HG03135 (cell line): ENCODE data around the gene HOXA6.

Experiments used
- ATAC-seq: cut with Tn5 transposase; IDR thresholded peaks from one replicate; pipeline ENCODE4 v1.9.1; 2021; ENCODE audit warnings: mild to moderate bottlenecking, moderate library complexity; ENCODE audit not compliant: unreplicated experiment

The HOXA6 gene

DNA sequence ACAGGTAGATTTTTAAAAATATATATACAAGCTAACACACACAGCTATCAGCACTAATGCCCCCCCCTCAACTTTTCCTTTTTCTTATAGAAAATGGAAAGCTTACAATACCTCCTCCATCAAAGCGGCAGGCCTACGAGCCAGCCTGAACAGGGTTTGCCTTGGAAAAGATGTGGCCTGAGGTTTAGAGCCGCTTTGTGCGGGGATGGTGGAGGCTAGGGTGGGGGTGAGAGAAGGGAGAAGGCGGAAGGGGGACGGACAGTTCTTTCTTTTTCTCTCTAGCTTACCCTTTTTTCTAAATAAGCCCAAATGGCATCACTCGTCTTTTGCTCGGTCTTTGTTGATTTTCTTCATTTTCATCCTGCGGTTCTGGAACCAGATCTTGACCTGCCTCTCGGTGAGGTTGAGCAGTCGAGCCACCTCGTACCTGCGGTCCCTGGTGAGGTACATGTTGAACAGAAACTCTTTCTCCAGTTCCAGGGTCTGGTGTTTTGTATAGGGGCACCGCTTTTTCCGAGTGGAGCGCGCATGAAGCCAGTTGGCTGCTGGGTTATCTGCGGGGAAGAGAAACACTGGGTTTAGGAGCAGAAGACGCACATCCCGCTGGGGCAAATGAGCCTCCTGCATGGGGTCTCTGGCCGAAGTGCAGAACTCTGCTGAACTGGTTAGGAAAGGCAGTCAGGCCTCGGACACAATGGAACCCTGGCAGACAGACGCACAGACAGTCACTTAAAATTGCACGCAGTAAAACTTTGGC lies 15.9 kb upstream of the HOXA6 start:
- ATAC-seq = no peak

GRCh38 chr7:27162561-27163287 lies 15.2 kb upstream of the HOXA6 start:
- no peak for ATAC-seq

- no peak for ATAC-seq
These were observed 14.4 kb upstream of the HOXA6 start for GRCh38 chr7:27161721-27162560.

DNA sequence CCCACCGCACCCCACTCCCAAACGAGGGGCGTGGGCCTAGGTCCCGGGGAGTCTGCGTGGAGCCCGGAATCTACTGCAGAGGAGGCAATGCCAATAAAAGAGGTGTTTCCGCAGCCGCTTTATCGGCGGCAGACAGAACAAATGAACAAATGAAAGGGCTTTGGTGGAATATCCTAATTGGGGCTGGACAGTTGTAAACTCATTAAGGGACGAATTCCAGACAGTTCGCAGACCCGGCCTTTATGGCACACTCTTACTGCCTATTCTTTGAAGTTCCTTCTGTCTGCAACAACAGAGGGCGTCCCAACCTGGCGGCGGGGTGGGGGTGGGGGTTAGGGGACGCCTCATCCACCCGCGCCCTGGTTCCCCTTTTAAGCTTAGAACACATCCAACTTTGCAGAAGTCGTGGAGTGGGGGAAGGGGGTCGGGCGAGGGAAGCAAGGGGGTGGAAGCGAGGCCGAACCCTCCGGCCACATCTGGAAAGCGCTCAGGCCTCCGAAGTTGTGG lies 13.7 kb upstream of the HOXA6 start:
- no peak for ATAC-seq

DNA sequence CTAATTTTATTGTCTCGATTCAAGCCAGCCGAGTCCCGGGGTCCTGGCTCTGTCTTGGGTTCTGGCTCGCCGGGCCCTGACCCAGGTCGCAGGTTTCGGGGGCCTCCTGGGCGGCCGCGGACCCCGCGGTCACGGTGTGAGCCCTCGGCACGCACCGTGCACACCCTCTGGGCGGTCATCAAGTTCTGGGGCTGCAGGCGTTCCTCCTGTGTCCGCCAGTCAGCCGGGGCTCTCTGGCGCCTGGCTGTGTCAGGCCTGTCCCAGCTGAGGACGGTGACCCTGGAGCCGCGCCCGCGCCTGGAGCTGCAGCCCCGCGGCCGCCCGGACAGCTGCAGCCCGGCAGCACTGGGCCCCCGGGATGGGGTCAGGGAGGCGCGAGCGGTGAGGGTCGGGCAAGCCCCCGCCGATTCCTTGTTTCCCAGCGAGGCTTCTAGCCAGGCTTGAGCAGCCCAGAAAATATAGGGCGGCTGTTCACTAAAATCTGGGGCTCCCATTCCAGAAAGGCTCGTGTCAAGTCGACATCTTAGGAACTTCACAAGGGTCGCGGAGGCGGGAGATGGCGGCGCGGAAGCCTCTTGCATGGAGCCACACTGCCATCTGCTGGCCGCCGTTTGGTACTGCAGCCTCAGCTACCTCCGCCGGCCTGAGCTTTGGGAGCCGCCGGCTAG lies 13.1 kb upstream of the HOXA6 start:
- ATAC-seq = peak; percentile 53

GRCh38 chr7:27160145-27160545 lies 12.6 kb upstream of the HOXA6 start:
- ATAC-seq = no peak

DNA sequence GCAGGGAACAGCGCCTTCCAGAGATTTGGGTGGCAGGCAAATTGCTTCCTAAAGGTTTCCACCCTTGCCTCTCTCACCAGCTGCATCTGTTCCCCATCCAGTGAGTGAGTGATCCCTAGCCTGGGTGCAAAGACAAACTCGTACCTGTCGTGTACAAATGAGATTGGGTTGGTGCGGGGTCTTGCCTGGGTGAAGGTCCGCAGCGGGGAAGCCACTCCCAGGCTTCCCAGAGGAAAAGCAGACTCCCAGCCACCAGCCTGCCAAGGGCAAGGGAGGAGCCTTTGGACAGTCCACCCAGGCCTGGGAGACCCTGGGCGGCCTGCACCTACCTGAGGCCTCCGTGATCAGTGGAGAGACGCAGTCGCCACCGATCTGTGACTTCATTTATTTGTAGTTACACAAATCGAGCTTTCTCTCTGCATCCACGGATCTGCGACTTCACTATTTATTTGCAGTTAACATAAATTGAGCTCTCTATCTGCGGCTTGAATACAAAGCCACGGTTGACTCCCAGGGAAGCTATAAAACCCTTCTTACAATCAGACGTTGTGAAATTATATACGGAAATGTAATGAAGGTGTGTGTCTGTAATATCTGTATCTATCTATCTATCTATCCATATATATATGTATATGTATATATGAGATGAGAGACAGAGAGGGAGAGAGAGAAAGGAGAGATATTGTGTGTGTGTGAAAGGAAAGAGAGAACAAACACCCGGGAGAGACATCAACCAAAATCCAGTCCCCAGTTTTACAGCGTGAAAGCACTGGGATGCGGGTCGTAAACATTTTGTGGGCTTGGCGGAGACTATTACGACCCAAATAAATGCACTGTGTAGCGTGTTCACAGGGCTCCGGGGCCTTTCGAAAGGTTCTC lies 11.9 kb upstream of the HOXA6 start:
- no peak for ATAC-seq

- ATAC-seq = no peak
These were observed 11.1 kb upstream of the HOXA6 start for GRCh38 chr7:27158436-27159265.

DNA sequence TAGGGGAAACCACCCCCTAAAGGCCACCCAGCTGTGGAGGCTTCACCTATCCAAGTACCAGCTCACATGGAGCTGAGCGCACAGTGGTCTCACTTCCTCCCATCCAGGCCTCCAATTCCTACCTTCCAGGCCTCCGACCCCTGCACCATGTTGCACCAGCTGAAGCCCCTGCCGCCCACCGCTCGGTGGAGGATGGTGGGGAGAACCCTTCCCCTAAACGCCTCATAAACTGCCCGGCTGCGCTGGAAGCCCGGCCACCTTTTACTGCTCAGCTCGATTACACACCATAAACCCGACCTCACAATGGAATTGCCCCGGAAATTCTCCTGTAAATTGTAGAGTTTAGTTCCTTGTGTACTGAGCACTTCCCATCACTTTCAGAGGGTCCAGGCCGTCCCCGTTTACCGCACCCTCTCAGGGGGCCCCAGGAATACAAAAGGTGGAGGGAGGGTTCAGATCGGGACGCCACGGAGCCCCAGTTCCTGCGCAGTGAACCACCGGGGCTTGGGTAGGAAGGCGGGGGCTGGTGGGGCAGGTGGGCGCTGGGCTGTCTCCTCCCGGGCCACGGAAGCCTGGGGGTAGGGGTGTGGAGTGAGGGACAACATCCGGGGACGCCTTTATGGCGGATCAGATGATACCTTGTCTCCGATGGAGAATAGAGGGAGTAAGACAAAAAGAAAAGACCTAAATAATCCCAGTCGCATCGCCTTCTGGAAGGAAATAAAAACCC lies 10.3 kb upstream of the HOXA6 start:
- ATAC-seq = no peak

GRCh38 chr7:27156916-27157701 lies 9.5 kb upstream of the HOXA6 start:
- ATAC-seq = no peak

DNA sequence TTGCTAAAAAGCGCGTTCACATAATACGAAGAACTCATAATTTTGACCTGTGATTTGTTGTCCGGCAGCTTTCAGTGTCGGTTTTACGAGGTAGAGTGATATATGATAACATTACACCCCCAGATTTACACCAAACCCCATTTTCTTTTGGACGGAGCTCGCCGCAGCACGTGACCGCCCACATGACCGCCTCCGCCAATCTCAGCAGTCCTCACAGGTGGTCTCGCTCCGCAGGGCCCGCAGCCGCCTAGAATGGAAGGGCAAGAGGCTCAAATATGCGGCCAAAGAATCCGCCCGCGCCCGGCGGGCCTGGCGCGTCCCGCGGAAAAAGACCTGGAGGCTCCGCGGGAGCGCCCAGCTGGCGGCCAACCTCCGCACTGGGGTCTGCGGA lies 8.9 kb upstream of the HOXA6 start, which contains the start of gene HOXA7:
HOXA7 (minus strand) TSS at position 168 of the 391 bp plus-strand sequence; CDS start at position 38, 130 bp downstream.
- ATAC-seq = no peak

DNA sequence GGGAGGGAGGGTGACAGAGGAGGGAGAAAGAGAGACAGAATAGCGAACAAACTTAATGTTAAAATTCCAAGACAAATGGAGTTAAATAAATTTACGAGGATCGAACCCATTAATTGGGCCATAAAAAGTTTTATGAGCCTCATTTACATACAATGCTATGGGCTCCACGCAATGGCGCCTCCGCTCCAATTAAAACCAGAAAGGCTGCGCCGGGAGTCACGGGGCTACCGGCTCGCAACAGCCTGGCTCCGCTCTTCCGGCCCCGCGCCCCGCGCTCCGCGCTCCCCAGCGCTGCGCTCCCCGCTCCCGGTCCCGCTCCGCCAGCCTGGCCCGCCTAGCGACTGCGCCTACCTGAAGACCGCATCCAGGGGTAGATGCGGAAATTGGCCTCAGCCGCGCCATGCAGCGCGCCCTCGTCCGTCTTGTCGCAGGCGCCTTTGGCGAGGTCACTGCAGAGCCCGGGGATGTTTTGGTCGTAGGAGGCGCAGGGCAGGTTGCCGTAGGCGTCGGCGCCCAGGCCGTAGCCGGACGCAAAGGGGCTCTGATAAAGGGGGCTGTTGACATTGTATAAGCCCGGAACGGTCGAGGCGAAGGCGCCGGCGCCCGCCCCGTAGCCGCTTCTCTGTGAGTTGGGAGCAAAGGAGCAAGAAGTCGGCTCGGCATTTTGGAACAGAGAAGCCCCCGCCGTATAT lies 8.4 kb upstream of the HOXA6 start:
- ATAC-seq = no peak

- no peak for ATAC-seq
These were observed 7.6 kb upstream of the HOXA6 start for GRCh38 chr7:27154901-27155815.

DNA sequence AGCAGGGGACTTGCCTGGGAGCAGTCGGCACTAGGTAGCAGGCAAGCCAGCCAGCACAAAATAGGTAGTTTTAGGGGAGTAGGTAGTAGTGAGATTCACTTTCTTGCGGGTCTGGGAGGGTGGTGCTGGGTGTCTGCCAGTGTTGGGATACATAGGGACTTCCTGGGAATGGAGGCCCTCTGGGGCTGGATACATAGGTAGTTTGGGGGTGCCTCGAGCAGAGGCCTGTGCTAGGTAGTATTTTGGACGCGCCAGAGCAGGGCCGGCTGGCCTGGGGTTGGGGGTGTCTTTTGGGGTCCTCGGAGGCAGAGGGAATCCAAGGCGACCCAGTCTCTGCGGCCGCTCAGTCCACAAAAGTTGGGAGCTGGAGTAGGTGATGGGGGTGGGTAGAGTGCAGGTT lies 6.8 kb upstream of the HOXA6 start:
- no peak for ATAC-seq

- ATAC-seq = no peak
These were observed 6.0 kb upstream of the HOXA6 start for GRCh38 chr7:27153526-27153925.
